HK-2 (cell line): ENCODE results near the gene DGLUCY.
"Not testable (repeated sequence)": the region's sequence is repeated elsewhere in the genome, so short reads cannot be mapped to it uniquely, and the experiment has no call there.

Experiments used
- DNase-seq: peaks from one replicate; pipeline ENCODE4 v3.0.0-alpha.2; 2018; ENCODE audit not compliant: unreplicated experiment

DGLUCY gene

DNA sequence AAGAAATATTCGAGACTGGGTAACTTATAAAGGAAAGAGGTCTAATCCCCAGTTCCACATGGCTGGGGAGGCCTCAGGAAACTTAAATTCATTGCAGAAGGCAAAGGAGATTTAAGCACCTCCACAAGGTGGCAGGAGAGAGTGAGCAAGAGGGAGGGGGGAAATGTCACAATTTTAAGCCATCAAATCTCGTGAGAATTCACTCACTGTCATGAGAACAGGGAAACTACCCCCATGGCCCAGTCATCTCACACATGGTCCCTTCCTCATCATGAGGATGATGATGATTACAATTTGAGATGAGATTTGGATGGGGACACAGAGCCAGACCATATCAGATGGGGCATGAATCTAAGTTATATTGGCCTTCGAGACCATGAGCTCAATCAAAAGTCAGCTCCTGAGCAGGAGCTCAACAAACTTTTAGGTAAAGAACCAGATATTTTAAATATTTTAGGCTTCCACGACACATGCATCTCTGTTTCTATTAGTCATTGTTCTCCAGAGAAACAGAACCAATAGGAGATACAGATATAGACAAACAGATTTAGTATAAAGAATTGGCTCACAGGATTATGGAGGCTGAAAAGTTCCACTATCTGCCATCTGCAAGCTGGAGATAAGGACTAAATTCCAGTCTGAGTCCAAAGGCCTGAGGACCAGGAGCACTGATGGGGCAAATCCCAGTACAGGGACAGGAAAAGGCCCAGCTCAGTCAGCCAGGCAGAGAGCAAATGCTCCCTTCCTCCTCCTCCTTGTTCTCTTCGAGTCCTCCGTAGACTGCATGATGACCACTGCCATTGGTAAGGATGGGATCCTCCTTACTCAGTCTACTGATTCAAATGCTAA lies 24.9 kb downstream of the DGLUCY start:
- DNase-seq, result no peak

GRCh38 chr14:91139776-91140175 lies 25.9 kb downstream of the DGLUCY start:
- DNase-seq, result no peak

DNA sequence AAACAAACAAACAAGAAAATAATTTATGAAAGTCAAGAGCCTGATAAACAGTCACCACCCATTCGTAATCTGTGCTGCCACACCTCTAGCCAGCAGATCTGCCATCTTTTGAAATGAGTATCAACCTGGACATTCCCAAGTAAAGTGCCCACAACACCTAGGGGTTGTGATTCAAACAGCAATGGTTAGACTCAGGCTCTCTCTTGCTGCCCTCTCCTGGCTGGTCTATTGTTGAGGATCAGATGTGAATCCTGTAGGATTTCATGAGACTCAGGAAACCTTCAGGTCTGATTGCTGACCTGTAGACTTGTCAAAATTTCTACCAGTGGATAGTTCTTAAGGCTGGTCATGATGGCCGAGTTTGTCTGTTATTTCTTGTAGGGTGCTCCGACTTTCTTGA lies 26.8 kb downstream of the DGLUCY start:
- no peak for DNase-seq

GRCh38 chr14:91142214-91142668 lies 28.4 kb downstream of the DGLUCY start:
- DNase-seq, result no peak

DNA sequence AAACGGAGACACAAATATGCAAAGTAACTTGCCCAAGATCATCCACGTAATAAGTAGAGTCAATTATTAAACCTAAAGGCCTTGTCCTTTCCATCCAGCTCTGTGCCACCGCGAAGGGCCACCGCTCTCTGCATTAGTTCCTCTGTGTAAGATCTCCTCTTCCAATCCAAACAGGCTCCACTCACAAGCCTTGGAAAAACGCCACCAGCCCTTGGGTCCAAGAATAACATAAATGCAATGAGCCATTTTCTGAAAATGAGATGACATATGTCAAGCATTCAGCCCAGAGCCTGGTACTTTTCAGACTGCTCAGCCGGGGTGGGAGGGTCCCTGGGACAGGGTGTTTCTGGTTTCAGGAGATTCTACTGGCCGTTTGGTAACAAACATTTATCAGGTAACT lies 30.0 kb downstream of the DGLUCY start:
- DNase-seq, result no peak

DNA sequence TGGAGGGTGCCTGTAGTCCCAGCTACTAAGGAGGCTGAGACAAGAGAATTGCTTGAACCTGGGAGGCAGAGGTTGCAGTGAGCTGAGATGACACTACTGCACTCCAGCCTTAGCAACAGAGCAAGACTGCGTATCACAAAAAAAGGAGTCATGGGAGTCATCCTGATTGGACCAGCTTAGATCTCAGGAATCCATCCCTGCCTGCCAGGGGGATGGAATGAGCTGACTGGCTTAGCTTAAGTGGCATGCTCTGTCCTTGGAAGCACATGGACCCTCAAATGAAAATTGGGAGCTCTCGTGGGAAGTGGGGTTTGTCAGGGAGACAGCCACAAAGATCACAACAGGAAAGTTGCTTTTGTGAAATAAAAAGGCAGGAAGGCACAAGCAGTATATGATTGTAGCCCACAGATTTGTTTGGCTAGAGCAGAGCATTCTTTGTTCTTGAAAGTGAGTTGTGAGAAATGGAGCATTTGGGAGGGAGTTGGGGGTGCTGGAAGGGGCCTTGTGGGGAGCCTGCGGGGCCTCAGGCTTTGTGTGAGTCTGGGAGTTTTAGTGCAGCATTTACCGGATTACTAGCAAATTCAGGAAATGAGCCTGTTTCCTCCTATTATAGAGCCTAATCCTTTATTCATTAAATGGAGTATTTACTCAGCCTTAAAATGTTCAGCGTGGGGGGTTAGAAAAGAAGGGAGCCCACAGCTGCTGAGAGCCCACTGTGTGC lies 30.7 kb downstream of the DGLUCY start:
- no peak for DNase-seq

DNA sequence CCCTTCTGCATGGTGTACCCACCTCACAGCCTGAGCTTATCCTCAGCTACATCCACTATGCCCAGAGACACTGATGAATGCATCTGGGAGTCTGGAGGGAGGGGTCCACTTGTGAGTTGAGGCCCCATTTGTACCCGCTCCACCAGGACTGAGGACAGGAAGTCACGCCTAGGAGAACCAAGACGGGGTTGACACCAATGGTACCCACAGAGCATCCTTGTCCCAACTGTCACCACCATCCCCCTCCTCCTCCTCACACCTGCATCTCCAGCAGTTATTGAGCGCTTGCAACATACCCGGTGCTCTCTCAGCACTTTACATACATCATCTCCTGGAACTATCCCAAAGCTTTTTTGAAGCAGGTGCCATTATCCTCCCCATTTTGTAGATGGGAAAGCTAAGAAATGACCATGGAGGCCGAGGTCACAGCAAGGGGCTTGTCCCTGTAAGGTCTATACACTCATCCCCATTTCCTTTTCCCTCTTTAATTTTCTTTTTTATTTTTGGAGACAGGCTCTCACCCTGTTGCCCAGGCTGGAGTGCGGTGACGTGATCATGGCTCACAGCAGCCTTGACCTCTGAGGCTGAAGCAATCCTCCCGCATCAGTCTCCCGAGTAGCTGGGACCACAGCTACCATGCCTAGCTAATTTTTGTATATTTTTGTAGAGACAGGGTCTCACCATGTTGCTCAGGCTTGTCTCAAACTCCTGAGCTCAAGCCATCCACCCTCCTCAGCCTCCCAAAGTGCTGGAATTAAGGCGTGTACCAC lies 31.7 kb downstream of the DGLUCY start:
- no peak for DNase-seq

DNA sequence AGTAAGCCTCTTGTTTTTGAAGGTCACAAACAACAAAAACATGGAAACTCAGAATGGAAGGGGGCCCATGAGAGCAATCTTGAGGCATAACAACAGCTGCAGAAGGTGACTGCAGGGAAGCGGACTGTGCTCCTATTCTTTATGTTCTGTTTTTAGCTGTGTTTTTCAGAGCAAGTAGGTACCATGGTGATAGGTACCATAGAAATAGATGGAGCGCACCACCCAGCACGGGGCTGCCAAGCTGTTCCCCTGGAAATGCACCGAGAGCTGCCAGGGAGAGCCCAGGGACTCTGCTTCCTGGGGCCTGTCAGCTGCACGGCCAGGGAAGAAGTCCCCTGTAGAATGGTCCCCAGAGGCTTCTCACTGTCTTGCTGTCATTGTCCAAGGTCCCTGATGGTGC lies 32.8 kb downstream of the DGLUCY start:
- no peak for DNase-seq

DNA sequence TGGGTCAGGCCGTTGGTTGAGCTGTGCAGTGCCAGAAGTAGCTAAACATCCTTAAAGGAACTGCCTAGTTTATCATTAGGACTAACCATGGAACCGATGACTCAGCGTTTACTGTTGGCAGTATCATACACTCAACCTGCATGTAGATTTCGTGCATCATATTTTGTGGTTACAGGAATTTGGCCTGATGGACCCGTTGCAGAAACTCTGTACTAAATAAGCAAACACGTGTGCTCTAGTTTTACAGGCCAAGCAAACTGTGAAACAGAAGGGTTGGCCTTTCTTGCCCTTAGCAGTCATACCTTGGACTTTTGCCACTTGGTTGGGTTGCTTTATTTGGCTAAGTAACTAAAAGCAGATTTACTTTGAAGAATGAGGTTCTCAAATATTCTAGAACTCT lies 35.6 kb downstream of the DGLUCY start:
- DNase-seq, result peak; percentile 32

GRCh38 chr14:91152499-91152898 lies 38.6 kb downstream of the DGLUCY start:
- no peak for DNase-seq

DNA sequence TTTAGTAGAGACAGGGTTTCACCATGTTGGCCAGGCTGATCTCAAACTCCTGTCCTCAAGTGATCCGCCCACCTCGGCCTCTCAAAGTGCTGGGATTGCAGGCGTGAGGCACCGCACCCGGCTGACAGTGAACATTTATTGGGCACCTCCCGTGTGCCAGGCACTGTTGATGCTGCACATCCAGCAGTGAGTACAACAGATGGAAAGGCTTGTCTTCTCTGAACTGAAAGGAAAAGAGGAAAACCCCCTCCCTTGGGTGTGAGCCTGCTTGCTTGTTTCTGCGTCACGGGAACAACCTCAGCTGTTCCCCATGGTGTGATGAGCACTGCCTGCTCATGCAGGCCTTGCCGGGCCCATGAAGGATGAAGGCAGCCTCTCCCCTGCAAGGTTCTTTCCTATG lies 39.5 kb downstream of the DGLUCY start:
- DNase-seq, result no peak

DNA sequence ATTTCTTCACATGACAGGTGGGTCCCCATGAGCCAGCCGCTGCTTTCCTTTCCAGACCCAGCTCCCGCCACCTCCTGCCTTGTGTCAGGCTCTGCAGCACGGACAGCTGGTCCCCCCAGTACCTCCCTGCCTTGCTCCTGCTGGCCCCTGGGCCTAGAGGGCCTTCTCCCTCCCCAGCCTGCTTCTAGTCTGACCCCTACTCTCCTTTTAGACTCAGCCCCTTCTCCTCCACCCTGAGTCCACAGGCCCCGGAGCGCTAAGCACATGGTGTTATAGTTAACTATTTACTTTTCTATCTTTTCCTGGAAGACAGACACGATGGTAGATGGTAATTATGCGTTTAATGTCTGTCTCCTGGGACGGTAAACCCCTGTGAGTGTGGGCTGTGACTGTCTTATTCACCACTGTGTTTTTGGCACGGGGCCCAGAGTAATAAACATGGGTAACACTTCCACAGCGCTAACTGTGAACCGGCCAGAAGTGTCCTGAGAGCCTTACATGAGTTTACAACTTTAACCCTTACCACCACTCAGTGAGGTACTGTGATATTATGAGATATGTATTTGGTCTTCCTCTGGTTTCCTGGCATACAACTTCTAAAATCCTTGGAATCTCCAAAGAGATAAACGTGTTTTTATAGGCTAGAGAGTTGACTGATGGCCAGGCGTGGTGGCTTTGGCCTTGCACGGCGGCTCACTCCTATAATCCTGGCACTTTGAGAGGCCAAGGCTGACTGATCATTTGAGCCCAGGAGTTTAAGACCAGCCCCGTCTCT lies 41.2 kb downstream of the DGLUCY start:
- peak; percentile 80 for DNase-seq

DNA sequence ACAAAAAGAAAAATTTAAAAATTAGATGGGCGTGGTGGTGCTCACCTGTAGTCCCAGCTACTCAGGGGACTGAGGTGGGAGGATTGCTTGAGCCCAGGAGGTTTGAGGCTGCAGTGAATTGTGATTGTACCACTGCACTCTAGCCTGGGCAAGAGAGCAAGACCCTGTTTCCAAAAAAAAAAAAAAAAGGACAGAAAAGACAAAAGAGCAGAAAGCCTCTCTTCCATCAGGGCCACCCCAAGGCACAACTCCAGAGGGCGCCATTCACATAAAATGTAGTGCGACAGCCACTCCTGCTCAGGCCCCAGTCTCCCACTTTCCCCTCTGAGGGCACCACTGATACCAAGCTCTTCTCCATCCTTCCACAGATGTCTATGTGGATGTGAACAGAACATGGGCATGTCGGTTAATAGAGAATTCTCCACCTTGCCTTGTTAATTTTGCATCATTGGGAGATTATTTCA lies 41.8 kb downstream of the DGLUCY start:
- DNase-seq, result no peak

GRCh38 chr14:91156142-91156666 lies 42.3 kb downstream of the DGLUCY start:
- not testable (repeated sequence) for DNase-seq

DNA sequence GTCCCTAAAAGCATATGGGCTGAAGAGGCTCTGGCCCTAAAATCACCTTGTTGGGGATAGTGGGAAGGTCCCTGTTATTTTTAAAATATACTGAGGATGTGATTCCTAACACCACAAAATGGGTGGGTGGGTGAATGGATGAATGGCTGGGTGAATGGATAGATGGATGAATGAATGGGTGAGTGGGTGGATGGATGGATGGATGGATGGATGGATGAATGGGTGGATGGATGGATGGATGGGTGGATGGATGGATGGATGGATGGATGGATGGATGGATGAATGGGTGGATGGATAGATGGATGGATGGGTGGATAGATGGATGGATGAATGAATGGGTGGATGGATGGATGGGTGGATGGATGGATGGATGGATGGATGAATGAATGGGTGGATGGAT lies 43.0 kb downstream of the DGLUCY start:
- not testable (repeated sequence) for DNase-seq

DNA sequence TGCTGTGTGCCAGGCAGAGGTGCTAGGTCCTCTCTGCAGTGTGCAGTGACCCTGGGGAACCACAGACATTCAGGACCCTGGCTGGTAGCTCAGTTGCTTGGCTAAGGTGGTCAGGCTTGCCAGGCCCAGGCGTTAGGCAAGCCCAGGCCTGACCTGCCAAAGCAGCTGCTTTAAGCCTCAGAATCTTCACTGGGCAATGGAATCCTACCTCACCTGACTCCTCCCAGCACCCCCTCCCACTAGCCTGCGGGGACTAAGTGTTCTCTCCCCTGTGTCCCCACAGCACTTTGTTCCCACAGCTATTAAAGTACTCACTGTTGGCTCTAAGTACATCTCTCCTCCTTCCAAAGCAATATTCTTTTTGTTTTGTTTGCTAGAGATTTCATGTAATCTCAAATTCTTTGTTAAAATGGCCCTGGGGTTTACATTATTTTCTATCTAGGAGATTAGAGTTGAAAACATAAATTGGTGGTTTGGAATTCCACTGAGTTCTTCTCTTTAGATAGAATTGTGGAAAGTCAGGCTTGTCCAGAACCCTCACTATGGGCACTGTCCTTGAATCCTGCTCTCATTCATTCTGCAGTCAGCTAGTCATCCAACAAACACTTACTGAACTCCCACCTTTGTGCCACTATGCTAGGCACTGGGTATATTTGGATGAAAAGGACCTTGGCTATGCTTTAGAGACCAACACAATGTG lies 44.4 kb downstream of the DGLUCY start:
- no peak for DNase-seq

DNA sequence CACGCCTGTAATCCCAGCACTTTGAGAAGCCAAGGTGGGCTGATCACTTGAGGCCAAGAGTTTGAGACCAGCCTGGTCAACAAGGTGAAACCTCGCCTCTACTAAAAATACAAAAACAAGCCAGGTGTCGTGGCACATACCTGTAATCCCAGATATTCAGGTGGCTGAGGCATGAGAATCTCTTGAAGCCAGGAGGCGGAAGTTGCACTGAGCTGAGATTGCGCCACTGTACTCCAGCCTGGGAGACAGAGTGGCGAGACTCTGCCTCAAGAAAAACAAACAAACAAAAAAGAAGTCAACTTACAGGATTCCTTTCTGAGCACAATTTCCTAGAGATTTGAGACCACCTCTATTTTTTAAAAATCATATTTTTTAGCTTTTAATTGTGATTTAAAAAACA lies 45.3 kb downstream of the DGLUCY start:
- DNase-seq, result no peak

GRCh38 chr14:91159906-91160305 lies 46.0 kb downstream of the DGLUCY start:
- no peak for DNase-seq

GRCh38 chr14:91163316-91163715 lies 49.4 kb downstream of the DGLUCY start:
- no peak for DNase-seq

DNA sequence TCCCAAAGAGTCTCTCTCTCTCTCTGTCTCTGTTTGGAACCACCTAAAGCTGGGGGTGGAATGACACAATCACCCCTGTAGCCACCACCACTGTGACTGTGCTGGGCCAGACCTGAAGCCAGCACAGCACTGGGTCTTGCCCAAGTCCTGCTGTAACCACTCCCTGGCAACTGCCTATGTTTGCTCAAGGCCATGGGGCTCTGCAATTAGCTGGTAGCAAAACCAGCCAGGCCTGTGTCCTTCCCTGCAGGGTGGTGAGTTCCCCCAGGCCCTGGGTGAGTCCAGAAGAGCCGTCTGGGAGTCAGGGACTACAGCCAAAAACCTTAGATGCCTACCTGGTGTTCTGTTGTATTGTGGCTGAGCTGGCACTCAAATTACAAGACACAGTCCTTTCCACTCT lies 50.8 kb downstream of the DGLUCY start:
- no peak for DNase-seq

GRCh38 chr14:91167380-91167770 lies 53.5 kb downstream of the DGLUCY start:
- DNase-seq, result no peak
